GM23338 (cell line): ENCODE measurements around the gene TLR3. TPM values are rescaled to one million over a fixed set of nuclear protein-coding genes. Genes with fewer than 3 reads are reported as not detected.

Experiments
- ATAC-seq: fragments of 200-7000 bp; cut with Tn5 transposase; 3 replicates; pipeline ENCODE4 v1.9.1; 2020
- DNase-seq: peaks from one replicate; pipeline ENCODE4 v3.0.0-alpha.2; 2015; ENCODE audit warnings: low spot score
- H2AFZ ChIP-seq: fragments of 200-600 bp; sonication (generic); 2 replicates; pipeline ENCODE4 v1.8.0; 2016; ENCODE audit warnings: antibody characterized with exemption, mild to moderate bottlenecking, moderate library complexity
- H3F3A ChIP-seq: fragments of 200-600 bp; sonication (generic); replicated peaks from 2 replicates; pipeline ENCODE4 v1.8.0; 2017; ENCODE audit warnings: antibody characterized with exemption, mixed run types, low read depth
- H3K27ac ChIP-seq: fragments of 200-600 bp; sonication (generic); 2 replicates; pipeline ENCODE4 v1.6.1; 2016; ENCODE audit warnings: low read depth
- H3K27me3 ChIP-seq: fragments of 200-600 bp; sonication (generic); 2 replicates; pipeline ENCODE4 v1.8.0; 2016; ENCODE audit warnings: mild to moderate bottlenecking, mixed run types, moderate library complexity; ENCODE audit not compliant: insufficient read depth
- H3K36me3 ChIP-seq: fragments of 200-600 bp; sonication (generic); 2 replicates; pipeline ENCODE4 v1.8.0; 2016; ENCODE audit warnings: mild to moderate bottlenecking; ENCODE audit not compliant: insufficient read depth
- H3K4me1 ChIP-seq: fragments of 200-600 bp; sonication (generic); 2 replicates; pipeline ENCODE4 v1.8.0; 2016; ENCODE audit warnings: mild to moderate bottlenecking, moderate library complexity; ENCODE audit not compliant: insufficient read depth
- H3K4me2 ChIP-seq: fragments of 200-600 bp; sonication (generic); 2 replicates; pipeline ENCODE4 v1.7.1; 2017; ENCODE audit warnings: mixed run types
- H3K4me3 ChIP-seq: fragments of 200-600 bp; sonication (generic); 2 replicates; pipeline ENCODE4 v1.6.1; 2016; ENCODE audit warnings: mixed run types
- H3K79me2 ChIP-seq: fragments of 200-600 bp; sonication (generic); replicated peaks from 2 replicates; pipeline ENCODE4 v1.8.0; 2017; ENCODE audit warnings: mild to moderate bottlenecking; ENCODE audit not compliant: insufficient read depth
- H3K9me2 ChIP-seq: fragments of 200-600 bp; sonication (generic); 2 replicates; pipeline ENCODE4 v1.8.0; 2017; ENCODE audit not compliant: insufficient read depth
- H4K20me1 ChIP-seq: fragments of 200-600 bp; sonication (generic); replicated peaks from 2 replicates; pipeline ENCODE4 v1.8.0; 2017; ENCODE audit warnings: mild to moderate bottlenecking; ENCODE audit not compliant: insufficient read depth
- H3K27ac Mint-ChIP-seq: 2 replicates; pipeline ENCODE4 v1.8.0; 2020; ENCODE audit warnings: inconsistent platforms, mild to moderate bottlenecking, moderate library complexity, mixed read lengths
- H3K27me3 Mint-ChIP-seq: 3 replicates; pipeline ENCODE4 v1.8.0; 2022; ENCODE audit warnings: low read depth, mild to moderate bottlenecking, moderate library complexity, mixed read lengths, inconsistent platforms; ENCODE audit not compliant: insufficient read depth, poor library complexity
- H3K36me3 Mint-ChIP-seq: 3 replicates; pipeline ENCODE4 v1.8.0; 2021; ENCODE audit warnings: low read depth, mild to moderate bottlenecking, inconsistent platforms, moderate library complexity, mixed read lengths
- H3K4me1 Mint-ChIP-seq: 3 replicates; pipeline ENCODE4 v1.8.0; 2020; ENCODE audit warnings: mild to moderate bottlenecking, inconsistent platforms, mixed read lengths
- H3K4me3 Mint-ChIP-seq: 3 replicates; pipeline ENCODE4 v1.8.0; 2021; ENCODE audit warnings: moderate library complexity, mild to moderate bottlenecking, inconsistent platforms, mixed read lengths
- H3K9me3 Mint-ChIP-seq: 3 replicates; pipeline ENCODE4 v1.8.0; 2020; ENCODE audit warnings: moderate library complexity, mild to moderate bottlenecking, inconsistent platforms, mixed read lengths
- CREB1 ChIP-seq: fragments of 250-450 bp; sonication (Bioruptor Pico); IDR thresholded peaks from 2 replicates; pipeline ENCODE4 v1.5.0; 2020; ENCODE audit warnings: low read depth, mild to moderate bottlenecking, moderate library complexity
- CTCF ChIP-seq, 2 experiments: fragments of 200-600 bp in 1 of 2; sonication (generic) in 1 of 2; conservative IDR thresholded peaks; 2 replicates each; pipeline versions ENCODE4 v1.5.1 to v1.6.1; 2016 to 2017; ENCODE audit warnings: antibody characterized with exemption in 2 of 2, low read depth in 2 of 2, mild to moderate bottlenecking in 2 of 2, moderate library complexity in 1 of 2
- ETS1 ChIP-seq: IDR thresholded peaks from 2 replicates; pipeline ENCODE4 v1.6.1; 2016; ENCODE audit warnings: antibody characterized with exemption
- EZH2 ChIP-seq: fragments of 200-600 bp; sonication (generic); IDR thresholded peaks from one replicate; pipeline ENCODE4 v1.8.0; 2017; ENCODE audit warnings: antibody characterized with exemption, mild to moderate bottlenecking, low read depth; ENCODE audit not compliant: unreplicated experiment
- EZH2phosphoT487 ChIP-seq: fragments of 200-600 bp; sonication (generic); IDR thresholded peaks from one replicate; pipeline ENCODE4 v1.8.1; 2018; ENCODE audit warnings: antibody characterized with exemption; ENCODE audit not compliant: unreplicated experiment
- JUNB ChIP-seq: IDR thresholded peaks from one replicate; pipeline ENCODE4 v1.6.1; 2016; ENCODE audit warnings: antibody characterized with exemption; ENCODE audit not compliant: unreplicated experiment
- NANOG ChIP-seq: IDR thresholded peaks from 2 replicates; pipeline ENCODE4 v1.6.1; 2016; ENCODE audit warnings: antibody characterized with exemption, borderline replicate concordance
- POLR2AphosphoS5 ChIP-seq: IDR thresholded peaks from 2 replicates; pipeline ENCODE4 v1.6.1; 2016; ENCODE audit warnings: antibody characterized with exemption, low read depth
- REST ChIP-seq: IDR thresholded peaks from one replicate; pipeline ENCODE4 v1.6.1; 2018; ENCODE audit warnings: antibody characterized with exemption; ENCODE audit not compliant: unreplicated experiment
- STAT1 ChIP-seq: IDR thresholded peaks from one replicate; pipeline ENCODE4 v1.6.1; 2016; ENCODE audit warnings: antibody characterized with exemption; ENCODE audit not compliant: unreplicated experiment
- ZNF114 ChIP-seq: fragments of 250-450 bp; sonication (Bioruptor Pico); IDR thresholded peaks from 2 replicates; pipeline ENCODE4 v1.5.0; 2020; ENCODE audit warnings: mild to moderate bottlenecking, moderate library complexity
- ZNF331 ChIP-seq: fragments of 250-450 bp; sonication (Bioruptor Pico); IDR thresholded peaks from 2 replicates; pipeline ENCODE4 v1.5.0; 2020; ENCODE audit warnings: low read depth, mild to moderate bottlenecking, moderate library complexity
- polyA plus RNA-seq: library from polyadenylated mRNA; unstranded; fragments of >200 nt; fragmentation: Nextera tagmentation; extraction: Ambion mirVana; gene quantifications from 2 replicates; pipeline ENCODE4 v1.2.1, GENCODE V29; 2016
- total RNA-seq: library from RNA; depleted of rRNA; stranded (reverse); fragments of >200 nt; shearing (Covaris generic); gene quantifications from 2 replicates; pipeline ENCODE4 v1.2.3, GENCODE V29; 2014
- TF ChIP-seq, protein P1 (sequence below): fragments of 250-450 bp; sonication (Bioruptor Pico); IDR thresholded peaks from 2 replicates; pipeline ENCODE4 v1.5.0; 2020; ENCODE audit warnings: mild to moderate bottlenecking, moderate library complexity

The TLR3 gene
- total and polyA plus RNA-seq, 2 experiments from 2014 or later: 0.32 to 0.38 TPM

DNA sequence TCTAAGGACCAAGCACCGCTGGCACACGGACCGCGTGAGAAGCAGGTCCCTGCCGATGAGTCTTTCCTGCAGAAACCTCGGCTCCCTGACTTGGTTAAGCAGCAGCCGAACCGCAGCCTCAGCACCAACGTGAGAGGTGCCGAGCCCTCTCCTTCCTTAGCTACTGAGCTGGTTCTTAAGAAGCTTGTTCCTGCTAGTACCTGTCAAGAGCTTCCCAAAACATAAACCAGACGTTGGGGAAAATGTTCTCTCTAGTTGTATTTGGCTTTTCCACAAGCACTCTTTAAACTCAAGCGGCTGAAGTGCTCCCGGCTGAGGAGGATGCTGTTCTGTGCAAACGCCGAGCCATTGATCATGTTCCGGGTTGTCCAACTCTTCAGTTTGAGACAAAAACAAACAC is 29.3 kb upstream of the TLR3 start:
- Mint-ChIP-seq H3K36me3 (peaks cover 27% of the 10 kb centered on the region), H3K27me3 (peaks cover 12% of the 10 kb centered on the region)
- no peak for TF ChIP-seq JUNB
- no peak for TF ChIP-seq ZNF114 (CRISPR knock-in tag)
- no peak for TF ChIP-seq ETS1
- no peak for TF ChIP-seq STAT1
- no peak for TF ChIP-seq EZH2
- TF ChIP-seq POLR2AphosphoS5: no peak
- no peak for TF ChIP-seq EZH2phosphoT487
- TF ChIP-seq, protein P1, sequence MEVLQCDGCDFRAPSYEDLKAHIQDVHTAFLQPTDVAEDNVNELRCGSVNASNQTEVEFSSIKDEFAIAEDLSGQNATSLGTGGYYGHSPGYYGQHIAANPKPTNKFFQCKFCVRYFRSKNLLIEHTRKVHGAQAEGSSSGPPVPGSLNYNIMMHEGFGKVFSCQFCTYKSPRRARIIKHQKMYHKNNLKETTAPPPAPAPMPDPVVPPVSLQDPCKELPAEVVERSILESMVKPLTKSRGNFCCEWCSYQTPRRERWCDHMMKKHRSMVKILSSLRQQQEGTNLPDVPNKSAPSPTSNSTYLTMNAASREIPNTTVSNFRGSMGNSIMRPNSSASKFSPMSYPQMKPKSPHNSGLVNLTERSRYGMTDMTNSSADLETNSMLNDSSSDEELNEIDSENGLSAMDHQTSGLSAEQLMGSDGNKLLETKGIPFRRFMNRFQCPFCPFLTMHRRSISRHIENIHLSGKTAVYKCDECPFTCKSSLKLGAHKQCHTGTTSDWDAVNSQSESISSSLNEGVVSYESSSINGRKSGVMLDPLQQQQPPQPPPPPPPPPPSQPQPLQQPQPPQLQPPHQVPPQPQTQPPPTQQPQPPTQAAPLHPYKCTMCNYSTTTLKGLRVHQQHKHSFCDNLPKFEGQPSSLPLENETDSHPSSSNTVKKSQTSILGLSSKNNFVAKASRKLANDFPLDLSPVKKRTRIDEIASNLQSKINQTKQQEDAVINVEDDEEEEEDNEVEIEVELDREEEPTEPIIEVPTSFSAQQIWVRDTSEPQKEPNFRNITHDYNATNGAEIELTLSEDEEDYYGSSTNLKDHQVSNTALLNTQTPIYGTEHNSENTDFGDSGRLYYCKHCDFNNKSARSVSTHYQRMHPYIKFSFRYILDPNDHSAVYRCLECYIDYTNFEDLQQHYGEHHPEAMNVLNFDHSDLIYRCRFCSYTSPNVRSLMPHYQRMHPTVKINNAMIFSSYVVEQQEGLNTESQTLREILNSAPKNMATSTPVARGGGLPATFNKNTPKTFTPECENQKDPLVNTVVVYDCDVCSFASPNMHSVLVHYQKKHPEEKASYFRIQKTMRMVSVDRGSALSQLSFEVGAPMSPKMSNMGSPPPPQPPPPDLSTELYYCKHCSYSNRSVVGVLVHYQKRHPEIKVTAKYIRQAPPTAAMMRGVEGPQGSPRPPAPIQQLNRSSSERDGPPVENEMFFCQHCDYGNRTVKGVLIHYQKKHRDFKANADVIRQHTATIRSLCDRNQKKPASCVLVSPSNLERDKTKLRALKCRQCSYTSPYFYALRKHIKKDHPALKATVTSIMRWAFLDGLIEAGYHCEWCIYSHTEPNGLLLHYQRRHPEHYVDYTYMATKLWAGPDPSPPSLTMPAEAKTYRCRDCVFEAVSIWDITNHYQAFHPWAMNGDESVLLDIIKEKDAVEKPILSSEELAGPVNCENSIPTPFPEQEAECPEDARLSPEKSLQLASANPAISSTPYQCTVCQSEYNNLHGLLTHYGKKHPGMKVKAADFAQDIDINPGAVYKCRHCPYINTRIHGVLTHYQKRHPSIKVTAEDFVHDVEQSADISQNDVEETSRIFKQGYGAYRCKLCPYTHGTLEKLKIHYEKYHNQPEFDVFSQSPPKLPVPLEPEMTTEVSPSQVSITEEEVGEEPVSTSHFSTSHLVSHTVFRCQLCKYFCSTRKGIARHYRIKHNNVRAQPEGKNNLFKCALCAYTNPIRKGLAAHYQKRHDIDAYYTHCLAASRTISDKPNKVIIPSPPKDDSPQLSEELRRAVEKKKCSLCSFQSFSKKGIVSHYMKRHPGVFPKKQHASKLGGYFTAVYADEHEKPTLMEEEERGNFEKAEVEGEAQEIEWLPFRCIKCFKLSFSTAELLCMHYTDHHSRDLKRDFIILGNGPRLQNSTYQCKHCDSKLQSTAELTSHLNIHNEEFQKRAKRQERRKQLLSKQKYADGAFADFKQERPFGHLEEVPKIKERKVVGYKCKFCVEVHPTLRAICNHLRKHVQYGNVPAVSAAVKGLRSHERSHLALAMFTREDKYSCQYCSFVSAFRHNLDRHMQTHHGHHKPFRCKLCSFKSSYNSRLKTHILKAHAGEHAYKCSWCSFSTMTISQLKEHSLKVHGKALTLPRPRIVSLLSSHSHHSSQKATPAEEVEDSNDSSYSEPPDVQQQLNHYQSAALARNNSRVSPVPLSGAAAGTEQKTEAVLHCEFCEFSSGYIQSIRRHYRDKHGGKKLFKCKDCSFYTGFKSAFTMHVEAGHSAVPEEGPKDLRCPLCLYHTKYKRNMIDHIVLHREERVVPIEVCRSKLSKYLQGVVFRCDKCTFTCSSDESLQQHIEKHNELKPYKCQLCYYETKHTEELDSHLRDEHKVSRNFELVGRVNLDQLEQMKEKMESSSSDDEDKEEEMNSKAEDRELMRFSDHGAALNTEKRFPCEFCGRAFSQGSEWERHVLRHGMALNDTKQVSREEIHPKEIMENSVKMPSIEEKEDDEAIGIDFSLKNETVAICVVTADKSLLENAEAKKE: no peak
- TF ChIP-seq ZNF331 (CRISPR knock-in tag): no peak
- TF ChIP-seq NANOG: no peak
- TF ChIP-seq CTCF (conservative IDR thresholded peaks at IDR 0.05; ENCODE audit: low read depth in 2 of 2): no peak
- no peak for TF ChIP-seq REST
- TF ChIP-seq CREB1 (CRISPR knock-in tag): no peak

More for the DNA sequence above, 29.3 kb upstream of the TLR3 start:
- Histone ChIP-seq H3K36me3 (no peaks in the 10 kb centered on the region; the same call in 1 of the 2 replicates), H2AFZ (peak overlapping the region; percentile 92), H3K4me3 (no peak overlapping the region), H3K4me1 (peaks cover 6% of the 10 kb centered on the region), H3K27ac (no peak overlapping the region), H3K79me2 (no peaks in the 10 kb centered on the region), H3K27me3 (no peaks in the 10 kb centered on the region), H3F3A (peaks cover 2% of the 10 kb centered on the region; the same call in 1 of the 2 replicates), H3K9me2 (no peaks in the 10 kb centered on the region), H4K20me1 (no peaks in the 10 kb centered on the region), H3K4me2 (no peak overlapping the region)
- H3K4me1 Mint-ChIP-seq: peaks cover 6% of the 10 kb centered on the region
- no peak overlapping the region for H3K27ac Mint-ChIP-seq
- DNase-seq: peak; percentile 36
- peak; percentile 50 for ATAC-seq
- no peak overlapping the region for H3K4me3 Mint-ChIP-seq
- peaks cover 29% of the 10 kb centered on the region for H3K9me3 Mint-ChIP-seq
